HG02610 (cell line): Measurements from ENCODE around the gene ULK3.

Experiments
- ATAC-seq: cut with Tn5 transposase; IDR thresholded peaks from one replicate; pipeline ENCODE4 v1.9.1; 2021; ENCODE audit warnings: mild to moderate bottlenecking, moderate library complexity; ENCODE audit not compliant: unreplicated experiment

The ULK3 gene

DNA sequence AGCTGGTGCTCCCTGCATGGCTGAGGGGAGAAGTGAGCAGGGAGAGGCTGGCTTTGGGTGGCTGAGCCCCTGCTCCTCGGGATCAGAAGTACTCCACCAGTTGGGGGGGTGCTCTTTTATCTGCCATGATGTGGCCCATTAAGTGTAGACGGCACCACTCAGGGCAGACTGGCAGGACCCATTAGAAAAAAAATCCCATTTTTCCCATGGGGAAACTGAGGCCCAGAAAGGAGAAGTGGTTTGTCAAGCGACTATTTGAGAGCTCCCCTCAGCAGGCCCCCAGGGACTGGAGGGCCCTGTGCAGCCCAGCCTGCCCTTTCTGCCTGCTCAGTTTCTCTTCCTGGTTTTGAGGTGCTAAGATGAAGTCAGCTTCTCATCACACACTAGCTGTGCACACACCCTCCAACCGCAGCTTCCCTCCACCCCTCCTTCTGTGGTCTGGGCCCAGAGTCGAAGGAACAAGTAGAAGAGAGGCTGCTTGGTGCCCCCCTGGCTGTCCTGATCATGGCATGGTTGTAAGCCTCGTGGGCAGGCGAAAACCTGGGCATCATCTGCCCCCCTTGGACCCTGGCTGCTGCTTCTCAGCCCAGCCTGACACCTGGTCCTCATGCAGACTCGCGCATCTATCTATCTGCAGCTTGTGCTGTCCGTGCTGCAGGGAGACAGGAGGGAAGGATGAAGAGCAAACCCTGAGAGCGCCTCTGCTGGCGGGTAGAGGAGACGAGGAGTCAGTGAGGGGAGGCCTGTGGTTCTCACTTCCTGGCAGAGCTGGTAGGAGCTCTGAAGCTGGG, 55.5 kb downstream of the ULK3 start:
- ATAC-seq, result peak; percentile 41

DNA sequence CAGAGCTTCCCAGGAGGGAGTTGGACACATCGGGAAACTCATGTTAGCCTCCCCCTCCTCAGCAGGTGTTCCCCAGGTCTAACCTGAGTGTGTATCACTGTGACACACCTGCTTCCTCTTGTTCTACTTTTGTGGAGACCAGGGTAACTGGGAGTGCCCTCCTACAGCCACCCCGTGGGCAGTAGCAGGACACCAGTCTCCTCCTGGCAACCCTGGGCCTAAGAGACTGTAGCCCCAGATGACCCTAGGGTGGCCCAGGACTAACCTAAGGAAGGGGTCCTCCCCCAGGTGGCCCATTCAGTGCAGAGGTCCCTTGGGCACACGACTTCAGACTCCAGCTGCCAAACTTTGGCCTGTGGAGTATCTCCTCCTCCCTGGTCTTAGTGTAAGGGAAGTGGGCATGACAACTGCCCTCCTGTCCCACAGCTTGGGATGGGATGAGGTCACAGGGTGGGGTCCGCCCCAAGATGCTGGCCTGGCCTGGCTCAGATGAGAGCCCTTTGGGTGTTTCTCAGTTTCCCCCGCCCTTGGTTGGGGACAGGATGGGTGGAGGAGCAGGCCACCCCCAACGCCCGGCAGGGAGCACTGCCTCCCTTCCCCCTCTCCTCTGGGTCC, 56.3 kb downstream of the ULK3 start:
- ATAC-seq, result no peak
